NCI-H226 (cell line): Measurements from ENCODE around the gene HMMR.
"Not testable (repeated sequence)": the region's sequence is repeated elsewhere in the genome, so short reads cannot be mapped to it uniquely, and the experiment has no call there.

Experiments used
- DNase-seq: peaks from one replicate; pipeline ENCODE4 v3.0.0-alpha.2; 2015

Gene HMMR

GRCh38 chr5:163506726-163507125 is 46.3 kb downstream of the HMMR start:
- DNase-seq: no peak

- DNase-seq: no peak
These were observed 48.3 kb downstream of the HMMR start for GRCh38 chr5:163508753-163509152.

GRCh38 chr5:163509291-163509951 is 49.0 kb downstream of the HMMR start:
- peak; percentile 52 for DNase-seq

GRCh38 chr5:163512526-163512925 is 52.1 kb downstream of the HMMR start:
- no peak for DNase-seq

GRCh38 chr5:163525096-163525495 is 64.7 kb downstream of the HMMR start:
- no peak for DNase-seq

GRCh38 chr5:163529698-163530097 is 69.3 kb downstream of the HMMR start:
- DNase-seq: no peak

GRCh38 chr5:163531272-163531671 is 70.8 kb downstream of the HMMR start:
- DNase-seq: no peak

GRCh38 chr5:163532171-163533084 is 72.0 kb downstream of the HMMR start:
- DNase-seq: no peak

GRCh38 chr5:163533223-163533622 is 72.8 kb downstream of the HMMR start:
- DNase-seq: no peak

- no peak for DNase-seq
These were observed 74.2 kb downstream of the HMMR start for GRCh38 chr5:163534492-163535094.

GRCh38 chr5:163535290-163535689 is 74.9 kb downstream of the HMMR start:
- DNase-seq: no peak

GRCh38 chr5:163536442-163536841 is 76.0 kb downstream of the HMMR start:
- not testable (repeated sequence) for DNase-seq

- DNase-seq: no peak
These were observed 80.3 kb downstream of the HMMR start for GRCh38 chr5:163540696-163541095.
